CD4-positive, alpha-beta T cell treated with Interleukin-2 at 100 ng/mL for 4 hours (primary cell): ENCODE results near the gene LMOD1.

ENCODE experiments used
- DNase-seq: peaks from one replicate; pipeline ENCODE4 v3.0.0-alpha.2; 2020; ENCODE audit warnings: low spot score

The LMOD1 gene

DNA sequence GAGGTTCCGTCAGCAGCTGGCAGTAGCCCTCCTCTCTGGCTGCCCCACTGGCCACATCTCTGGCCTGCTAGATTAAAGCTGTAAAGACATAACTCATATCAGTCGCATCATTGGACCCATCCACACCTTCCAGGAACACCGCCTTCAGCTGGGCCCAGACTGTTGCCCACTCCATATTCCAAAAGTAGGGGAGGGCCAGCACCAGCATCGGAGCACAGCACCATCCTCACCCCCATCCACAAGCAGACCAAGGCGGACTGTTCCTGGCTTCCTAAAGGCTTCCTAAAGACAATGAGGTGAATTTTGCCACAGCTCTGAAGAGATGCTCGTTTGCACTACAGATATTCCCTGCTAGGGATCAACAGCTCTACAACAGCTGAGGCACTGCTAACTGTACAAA is 54.1 kb downstream of the LMOD1 start:
- no peak for DNase-seq

DNA sequence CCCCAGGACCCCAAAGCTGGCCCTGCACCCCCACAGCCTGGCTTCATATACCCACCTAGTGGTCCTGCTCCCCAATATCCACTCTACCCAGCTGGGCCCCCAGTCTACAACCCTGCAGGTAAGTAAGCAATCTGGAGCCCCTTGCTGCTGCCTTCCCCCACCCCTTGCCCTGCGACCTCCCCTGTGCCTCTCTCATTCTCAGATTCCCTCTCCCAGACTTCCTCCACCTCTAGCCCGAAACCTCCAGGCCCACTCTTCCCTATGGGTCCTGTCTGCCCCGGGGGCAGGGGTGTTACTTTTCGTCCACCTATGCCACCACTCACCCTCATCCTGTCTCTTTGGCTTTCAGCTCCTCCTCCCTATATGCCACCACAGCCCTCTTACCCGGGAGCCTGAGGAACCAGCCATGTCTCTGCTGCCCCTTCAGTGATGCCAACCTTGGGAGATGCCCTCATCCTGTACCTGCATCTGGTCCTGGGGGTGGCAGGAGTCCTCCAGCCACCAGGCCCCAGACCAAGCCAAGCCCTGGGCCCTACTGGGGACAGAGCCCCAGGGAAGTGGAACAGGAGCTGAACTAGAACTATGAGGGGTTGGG is 54.8 kb downstream of the LMOD1 start:
- DNase-seq: no peak

DNA sequence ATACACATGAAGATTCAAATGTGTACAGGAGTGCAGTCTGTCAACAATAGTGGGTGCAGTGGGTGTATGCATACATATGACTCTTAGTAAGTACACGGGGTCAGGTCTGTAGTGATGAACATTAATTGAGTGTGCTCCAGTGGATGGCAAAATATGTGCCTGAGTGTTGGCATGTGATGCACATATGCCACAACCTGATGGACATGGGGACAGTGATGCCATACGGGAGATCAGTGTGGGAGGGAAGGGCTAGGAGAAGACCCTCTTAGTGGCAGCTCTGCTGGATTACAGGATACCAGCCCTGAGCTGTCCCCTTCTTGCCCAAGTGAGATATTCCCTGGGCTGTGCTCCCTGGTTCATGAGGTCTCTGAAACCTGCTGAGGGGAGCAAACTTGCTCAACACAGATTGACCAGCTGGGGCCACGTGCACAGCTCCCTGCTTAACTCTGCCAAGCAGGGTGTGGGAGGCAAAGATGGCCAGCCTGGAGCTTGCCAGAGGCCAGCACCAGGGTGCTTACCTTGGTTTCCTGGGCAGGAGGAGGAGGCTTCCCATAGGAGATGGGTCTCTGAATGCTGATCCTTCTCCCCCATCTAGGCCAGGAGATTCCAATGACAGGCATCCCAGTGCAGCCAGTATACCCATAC is 55.4 kb downstream of the LMOD1 start:
- DNase-seq: no peak

DNA sequence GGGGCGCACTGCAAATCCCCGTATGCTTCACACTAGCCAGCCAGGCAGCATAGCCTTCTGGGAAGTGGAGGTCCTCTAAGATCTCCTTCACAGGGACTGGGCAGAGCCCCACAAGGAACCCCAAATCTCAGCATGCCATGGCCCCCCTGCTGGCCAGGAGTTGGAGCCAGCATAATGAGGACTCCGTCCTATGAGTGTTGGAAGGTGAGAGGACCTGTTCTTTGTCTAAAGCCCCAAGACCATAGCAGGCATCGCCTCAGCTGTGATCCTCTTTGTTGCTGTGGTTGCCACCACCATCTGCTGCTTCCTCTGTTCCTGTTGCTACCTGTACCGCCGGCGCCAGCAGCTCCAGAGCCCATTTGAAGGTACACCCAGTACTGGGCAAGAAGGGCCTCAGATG is 56.1 kb downstream of the LMOD1 start:
- no peak for DNase-seq

DNA sequence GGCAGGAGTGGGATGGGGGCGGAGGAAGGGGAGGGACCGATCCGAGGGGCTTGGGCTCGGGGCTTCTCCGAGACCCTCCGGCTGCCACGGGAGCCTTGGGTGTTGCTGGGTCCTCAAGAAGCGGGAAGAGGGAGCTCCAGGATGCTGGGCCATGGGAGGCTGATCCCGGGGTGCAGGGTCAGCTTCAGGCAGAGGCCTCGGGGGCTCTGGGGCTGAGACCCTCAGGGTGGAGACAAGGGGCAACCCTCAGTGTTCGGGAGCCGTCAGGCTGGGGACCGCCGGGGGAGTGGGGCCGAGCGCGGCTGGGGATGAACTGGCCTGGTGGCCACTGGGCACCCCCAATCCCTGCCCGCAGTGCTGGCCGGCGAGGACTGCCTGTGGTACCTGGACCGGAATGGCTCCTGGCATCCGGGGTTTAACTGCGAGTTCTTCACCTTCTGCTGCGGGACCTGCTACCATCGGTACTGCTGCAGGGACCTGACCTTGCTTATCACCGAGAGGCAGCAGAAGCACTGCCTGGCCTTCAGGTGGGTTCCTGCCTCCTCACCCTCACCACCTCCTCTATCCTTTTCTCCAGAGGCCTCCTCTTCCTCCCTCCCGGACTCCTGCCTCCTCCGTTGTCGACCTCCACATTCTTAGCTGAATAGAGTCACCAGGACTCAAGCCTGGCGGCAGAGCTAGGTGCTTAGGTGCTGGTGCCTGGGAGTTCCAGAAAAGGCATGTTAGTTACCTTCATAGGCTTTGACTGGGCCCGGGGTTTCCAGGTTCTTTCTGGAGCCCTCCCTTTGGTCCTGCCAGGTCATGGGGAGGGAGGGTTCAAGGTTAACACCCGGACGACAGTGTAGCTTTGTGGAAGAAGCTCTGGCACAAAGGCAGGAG is 57.0 kb downstream of the LMOD1 start:
- no peak for DNase-seq

DNA sequence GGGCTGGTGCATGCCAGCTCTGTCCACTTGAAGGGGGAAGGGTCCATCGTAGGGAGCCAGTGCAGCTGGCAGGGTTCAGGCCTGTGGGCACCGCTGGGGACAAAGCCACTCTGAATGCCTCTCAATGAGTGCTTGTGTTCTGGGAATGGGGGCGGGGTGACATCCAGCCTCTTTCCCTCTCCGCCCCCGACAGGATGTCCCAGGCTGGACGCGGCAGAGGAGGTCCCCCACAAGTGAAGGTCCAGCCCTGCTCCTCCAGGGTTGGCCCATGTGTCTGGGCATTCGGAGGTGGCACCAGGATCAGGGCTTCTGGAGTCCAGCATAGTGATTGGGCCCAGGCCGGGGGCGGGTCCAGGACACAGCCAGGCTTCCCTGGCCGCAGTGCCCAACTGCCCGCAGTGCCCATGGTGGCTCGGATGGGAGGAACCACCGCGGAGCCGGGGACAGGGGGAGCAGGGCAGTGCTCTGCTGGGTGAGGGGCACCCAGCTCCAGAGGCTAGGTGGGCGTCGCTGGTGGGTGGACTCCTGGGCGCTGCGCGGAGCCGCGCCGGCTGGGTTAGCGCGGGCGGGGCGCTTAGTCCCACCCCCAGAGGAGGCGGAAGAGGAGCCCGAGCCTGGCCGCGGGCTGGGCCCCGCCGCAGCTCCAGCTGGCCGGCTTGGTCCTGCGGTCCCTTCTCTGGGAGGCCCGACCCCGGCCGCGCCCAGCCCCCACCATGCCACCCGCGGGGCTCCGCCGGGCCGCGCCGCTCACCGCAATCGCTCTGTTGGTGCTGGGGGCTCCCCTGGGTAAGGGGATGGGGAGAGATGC is 57.9 kb downstream of the LMOD1 start, which contains the start of gene SHISA4:
Gene SHISA4 (plus strand): TSS at position 617 of the 808 bp plus-strand sequence. CDS start 97 bp downstream, at position 714.
- no peak for DNase-seq

DNA sequence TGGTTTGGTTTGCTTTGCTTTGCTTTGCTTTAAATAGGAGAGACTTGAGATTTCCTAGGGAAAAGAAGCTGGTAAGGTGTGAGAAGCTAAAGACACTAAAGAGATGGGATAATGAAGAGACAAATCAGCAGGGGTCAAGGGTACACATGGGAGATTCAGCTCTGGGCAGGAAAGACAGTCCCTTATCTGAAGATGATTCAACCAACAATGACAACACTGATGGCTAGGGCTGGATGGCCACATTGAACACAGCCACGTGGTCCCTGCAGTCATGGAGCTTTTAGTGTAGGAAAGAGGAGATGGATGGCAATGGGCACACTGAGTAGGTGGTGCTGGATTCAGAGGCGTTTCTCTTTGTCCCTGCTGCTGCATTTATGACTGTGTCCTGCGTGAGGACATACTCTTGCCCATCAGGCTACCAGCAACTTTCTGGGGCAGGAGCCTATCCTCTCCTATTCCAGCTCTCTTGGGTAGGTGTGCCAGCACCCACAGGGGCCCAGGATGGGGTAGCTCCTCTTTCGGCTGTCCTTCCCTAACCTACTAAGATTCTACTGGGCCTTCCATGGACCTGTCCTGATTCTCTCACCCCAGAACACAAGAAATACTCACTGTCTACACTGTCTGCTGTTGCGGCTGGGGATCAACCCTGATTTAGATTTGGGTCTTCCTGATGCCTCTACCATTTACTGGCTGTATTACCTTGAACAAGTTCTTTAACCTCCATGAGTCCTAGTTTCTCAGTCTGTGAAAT is 59.1 kb downstream of the LMOD1 start:
- DNase-seq: no peak

DNA sequence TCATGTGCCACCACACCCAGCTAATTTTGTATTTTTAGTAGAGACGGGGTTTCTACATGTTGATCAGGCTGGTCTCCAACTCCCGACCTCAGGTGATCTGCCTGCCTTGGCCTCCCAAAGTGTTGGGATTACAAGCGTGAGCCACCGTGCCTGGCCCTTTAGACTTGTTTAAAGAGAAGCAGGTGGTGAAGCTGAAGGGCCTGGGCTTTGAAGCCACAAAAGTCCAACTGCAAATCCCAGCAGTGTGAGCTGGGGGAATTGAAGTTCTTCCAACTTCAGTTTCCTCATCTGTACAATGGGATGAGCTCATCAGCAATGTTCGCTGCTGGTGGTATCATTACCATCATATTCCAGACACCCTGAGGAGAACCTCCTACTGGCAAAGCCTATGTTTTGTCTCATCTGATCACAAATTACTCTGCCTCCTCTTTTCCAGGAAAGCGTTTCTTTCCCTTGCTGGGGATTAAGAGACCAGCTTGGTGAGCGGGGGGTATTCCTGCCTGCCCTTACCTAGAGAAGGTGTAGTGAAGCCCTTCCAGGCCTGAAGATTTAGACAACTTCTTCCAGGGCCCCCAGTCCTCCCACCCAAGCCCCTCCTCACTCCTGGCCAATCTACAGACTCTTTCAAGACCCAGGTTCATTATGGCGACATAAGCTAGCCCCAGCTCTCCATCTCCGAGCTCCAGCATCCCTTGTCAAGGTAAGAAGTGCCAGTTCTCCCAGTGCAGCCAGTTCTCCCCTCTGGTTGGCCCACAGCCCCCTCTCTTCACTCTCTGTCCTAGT is 60.1 kb downstream of the LMOD1 start:
- no peak for DNase-seq

DNA sequence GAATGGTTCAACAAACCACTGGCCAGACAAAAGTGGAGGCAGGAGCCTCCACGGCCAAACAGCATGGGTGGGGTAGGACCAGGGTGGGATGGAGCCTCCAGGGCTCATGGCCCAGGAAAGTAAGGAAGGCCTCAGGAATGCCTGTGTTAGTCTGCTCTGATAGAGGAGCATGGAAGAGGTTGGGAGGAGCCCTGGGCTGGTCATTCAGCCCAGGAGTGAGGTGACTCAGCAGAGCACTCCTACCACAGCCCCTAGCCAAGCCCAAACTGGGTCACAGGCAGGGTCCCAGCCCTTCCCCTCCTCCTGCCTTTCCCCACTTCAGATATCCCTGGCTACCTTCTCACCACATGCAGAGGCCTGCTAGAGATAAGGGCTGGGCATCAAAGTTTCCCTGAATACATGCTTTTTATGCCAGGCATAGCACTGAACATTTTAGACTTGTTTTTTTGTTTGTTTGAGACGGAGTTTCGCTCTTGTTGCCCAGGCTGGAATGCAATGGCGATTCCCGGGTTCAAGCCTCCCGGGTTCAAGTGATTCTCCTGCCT is 60.7 kb downstream of the LMOD1 start:
- no peak for DNase-seq

DNA sequence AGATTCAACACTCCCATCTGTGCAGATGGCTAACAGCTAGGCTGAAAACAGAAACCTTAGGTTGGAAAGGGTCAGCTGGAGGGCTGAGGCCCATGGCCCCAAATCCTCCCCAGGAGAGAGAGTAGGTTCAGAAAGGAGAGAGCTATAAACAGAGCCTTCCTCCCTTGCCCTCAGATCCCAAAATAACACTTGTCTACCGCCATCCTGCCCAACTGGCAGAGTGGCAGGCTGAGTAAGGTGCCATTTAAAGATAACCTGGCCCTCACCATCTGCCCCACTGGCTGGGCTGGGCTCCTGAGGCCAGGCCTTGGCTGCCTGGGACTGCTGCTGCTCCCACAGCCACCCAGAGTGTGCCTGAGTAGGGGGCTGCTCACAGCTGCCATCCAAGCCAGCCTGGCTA is 61.9 kb downstream of the LMOD1 start:
- DNase-seq: no peak

DNA sequence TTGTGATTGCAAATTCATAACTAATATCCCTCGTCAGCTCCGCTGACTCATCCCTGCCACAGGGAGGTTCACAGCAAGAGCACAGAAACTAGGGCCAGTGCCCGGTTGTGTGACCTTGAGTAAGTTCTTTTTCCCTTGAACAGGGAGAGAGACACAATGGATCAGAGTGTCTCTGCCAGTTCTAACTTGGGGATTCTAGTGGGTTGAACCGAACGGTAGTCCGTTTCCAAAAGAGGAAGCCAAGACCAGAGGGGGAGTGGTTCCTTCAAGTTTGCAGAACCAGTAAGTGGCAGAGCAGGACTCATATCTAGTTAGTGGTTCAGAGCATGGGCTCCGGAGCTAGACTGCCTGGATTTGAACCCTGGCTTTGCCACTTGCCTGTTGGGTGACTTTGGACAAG is 62.6 kb downstream of the LMOD1 start:
- DNase-seq: no peak

DNA sequence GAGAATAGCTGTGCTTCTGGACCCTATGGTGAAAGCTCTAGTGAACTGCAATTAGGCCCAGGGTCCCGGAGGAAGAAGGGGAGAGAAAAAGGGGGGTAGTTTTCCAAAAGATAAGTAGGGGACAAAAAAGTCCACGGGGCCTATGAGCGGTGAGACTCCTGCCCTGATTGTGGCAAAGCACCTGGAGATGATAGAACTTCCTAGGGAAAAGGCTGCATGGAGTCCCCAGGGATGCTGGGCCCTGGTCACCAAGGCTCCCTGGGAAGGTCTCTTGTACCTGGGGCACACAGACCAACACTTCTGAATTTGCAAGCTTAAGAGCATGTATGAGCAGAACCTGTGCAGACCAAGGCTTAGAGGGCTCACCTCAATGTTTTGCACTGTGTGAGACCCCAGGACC is 63.1 kb downstream of the LMOD1 start:
- DNase-seq: no peak

DNA sequence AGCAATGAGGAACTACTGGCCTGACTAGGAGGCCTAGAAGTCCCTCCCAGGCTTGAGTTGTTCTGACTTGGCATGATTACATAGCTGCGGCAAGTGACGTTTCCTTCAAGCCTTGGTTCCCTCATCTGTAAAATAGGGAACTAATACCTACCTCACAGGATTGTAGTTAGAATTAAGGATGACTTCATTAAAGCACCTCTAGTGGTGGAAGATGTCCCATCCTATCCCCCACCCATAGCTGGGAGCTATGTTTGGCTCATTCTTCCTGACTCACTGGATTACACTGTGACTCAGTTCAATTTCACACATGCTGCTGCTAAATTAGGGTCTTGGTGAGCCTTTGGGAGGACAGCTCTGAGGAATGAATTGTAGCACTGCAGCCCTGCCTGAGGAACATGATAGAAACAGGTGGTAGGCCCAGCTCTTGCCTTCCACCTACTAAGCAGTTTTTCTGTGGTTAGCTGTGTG is 63.6 kb downstream of the LMOD1 start:
- DNase-seq: peak; percentile 12

DNA sequence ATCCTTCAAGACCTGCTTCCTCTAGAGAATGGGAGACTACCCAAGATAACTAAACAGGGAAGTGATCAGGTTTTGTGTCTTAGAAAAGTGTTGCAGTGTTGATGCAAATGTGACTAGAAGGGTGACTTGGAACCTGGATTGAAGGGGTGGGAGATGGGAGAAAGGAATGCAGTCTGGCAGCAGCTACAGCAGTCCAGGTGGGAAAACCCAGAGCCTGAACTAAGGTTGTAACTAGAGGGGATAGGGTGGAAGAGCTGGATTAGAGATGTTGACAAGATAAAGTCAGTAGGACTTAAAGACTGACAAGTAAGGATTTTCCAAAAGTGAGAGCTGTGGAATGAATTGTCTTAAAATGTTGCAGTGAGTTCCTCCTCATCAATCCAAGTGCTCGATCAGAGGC is 64.7 kb downstream of the LMOD1 start:
- no peak for DNase-seq

DNA sequence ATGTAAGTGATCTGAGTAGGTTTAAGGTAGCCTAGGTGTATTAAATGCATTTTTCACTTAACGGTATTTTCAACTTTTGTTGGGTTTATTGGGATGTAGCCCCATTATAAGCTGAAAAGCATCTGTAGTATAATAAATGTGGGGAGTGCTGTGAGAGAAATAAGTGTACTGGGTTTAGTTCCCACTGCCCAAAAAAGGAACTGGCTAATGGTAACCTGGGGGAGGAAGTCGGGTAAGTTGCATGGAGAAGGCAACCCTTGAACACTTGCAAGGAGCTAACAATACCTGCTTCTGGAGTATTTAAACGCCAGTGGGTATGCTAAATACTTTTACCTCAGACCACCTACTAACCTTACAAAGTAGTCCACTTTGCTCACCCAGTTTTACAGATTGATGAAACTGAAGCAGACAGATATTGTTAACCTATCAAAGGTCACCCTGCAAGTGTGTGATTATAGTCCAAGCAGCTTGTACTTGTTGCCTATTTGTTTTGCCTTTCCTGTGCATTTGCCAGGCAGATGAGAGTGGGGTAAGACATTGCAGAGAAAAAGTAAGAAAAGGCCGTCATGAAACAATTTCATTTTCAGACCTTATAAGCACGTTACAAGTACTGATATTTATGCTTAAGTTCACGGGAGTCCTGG is 65.3 kb downstream of the LMOD1 start:
- no peak for DNase-seq

DNA sequence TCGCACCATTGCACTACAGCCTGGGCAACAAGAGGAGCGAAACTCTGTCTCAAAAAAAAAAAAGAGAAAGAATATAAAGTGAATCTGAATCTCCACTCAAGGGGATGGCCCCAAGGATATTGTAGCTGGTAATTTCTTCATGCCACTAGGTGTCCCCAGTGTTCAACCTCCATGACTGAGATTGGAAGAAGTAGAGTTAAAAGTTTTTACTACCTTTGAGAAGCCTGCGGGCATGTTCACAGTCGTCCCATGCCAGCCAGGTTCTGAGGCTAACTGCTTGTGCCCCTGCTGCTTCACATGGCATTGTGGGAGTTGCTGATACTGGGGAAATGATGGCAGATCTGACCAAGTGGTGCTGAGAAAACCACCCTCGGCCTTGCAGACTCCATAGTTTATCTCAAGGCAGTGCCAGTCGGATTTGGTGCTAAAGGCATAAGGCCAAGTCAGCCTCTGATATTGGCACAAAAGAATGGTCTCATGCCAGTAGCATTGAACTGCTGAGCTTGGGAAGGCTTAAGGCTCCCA is 68.4 kb downstream of the LMOD1 start:
- peak; percentile 10 for DNase-seq

DNA sequence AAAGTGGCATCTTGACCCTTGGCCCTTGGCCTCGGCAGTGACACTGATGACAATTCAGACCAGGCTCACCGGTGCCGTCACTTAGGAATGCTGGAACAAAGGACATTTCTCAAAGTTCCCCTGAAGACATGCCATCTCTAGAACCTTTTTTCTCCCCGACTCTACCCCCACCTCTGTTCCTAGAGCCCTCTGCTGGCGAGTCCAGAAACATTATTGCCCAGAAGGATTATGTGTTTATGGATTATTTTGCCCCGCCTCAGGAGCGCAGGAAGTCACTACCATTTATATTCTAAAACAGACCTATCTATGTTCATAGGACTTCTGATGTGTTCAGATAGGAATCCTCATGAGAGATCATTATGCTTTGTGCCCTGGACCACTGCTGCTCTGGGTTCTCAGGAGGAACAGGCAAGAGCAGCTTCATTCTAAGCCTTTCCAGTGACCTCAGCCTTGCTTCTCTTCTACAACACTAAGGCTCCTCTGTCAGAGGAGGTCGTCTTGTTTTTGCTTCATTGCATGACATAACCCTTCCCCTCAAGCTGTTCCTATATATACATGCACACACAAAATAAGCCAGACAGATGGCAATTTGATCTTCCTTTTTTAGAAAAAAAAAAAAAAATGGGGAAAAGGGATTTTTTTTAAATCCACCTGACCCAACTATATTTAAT is 70.1 kb downstream of the LMOD1 start:
- no peak for DNase-seq

DNA sequence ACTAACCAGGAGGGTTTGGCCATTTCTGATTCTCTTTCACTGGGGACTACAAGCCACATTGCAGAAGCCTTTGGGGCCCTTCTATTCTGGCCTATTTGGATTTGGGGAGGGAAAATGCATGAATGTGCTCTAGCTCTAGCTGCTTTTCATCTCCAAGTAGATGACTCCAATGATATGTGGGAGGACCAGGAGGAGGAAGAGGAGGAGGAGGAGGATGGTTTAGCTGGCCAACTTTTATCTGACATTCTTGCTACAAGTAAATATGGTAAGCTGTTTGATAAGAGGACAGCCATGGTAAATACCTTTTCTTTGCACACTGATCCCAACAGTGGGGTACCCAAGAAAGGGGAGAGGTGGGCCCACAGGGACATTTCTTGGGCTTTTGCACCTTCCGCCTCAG is 71.7 kb downstream of the LMOD1 start:
- DNase-seq: no peak

DNA sequence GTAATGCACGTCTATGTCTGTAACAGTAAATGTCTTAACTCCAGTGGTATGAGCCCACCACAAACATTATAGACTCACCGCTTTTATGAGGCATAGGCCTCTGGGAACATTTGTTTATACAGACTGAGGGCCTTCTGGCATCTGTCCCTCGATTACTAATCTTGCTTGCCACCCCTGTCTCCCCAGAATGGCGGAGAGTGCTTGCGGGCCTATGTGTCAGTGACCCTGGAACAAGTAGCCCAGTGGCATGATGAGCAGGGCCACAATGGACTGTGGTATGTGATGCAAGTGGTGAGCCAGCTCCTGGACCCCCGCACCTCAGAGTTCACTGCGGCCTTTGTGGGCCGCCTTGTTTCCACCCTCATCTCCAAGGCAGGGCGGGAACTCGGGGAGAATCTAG is 76.0 kb downstream of the LMOD1 start:
- no peak for DNase-seq
